ENCODE data around the gene ZNF394.

The ZNF394 gene

DNA sequence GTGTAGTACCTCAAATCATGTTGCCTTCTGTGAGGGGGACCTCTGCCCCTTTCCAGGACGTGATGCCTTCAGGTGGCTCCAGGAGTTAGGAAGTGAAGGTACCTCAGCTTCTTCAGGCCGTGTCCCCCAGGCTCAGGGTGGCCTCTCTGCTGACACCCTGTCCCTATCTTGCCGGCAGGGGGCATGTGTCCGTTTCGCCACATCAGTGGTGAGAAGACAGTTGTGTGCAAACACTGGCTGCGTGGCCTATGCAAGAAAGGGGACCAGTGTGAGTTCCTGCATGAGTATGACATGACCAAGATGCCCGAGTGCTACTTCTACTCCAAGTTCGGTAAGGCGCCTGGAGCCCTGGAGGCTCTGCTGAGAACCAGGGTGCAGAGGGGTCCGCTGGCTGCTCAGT lies 52.1 kb downstream of the ZNF394 start (continued):
- TF ChIP-seq, protein P1, sequence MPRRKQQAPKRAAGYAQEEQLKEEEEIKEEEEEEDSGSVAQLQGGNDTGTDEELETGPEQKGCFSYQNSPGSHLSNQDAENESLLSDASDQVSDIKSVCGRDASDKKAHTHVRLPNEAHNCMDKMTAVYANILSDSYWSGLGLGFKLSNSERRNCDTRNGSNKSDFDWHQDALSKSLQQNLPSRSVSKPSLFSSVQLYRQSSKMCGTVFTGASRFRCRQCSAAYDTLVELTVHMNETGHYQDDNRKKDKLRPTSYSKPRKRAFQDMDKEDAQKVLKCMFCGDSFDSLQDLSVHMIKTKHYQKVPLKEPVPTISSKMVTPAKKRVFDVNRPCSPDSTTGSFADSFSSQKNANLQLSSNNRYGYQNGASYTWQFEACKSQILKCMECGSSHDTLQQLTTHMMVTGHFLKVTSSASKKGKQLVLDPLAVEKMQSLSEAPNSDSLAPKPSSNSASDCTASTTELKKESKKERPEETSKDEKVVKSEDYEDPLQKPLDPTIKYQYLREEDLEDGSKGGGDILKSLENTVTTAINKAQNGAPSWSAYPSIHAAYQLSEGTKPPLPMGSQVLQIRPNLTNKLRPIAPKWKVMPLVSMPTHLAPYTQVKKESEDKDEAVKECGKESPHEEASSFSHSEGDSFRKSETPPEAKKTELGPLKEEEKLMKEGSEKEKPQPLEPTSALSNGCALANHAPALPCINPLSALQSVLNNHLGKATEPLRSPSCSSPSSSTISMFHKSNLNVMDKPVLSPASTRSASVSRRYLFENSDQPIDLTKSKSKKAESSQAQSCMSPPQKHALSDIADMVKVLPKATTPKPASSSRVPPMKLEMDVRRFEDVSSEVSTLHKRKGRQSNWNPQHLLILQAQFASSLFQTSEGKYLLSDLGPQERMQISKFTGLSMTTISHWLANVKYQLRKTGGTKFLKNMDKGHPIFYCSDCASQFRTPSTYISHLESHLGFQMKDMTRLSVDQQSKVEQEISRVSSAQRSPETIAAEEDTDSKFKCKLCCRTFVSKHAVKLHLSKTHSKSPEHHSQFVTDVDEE (CRISPR knock-in tag; IDR thresholded peaks at IDR 0.05) = no peak
- TF ChIP-seq, protein P2, sequence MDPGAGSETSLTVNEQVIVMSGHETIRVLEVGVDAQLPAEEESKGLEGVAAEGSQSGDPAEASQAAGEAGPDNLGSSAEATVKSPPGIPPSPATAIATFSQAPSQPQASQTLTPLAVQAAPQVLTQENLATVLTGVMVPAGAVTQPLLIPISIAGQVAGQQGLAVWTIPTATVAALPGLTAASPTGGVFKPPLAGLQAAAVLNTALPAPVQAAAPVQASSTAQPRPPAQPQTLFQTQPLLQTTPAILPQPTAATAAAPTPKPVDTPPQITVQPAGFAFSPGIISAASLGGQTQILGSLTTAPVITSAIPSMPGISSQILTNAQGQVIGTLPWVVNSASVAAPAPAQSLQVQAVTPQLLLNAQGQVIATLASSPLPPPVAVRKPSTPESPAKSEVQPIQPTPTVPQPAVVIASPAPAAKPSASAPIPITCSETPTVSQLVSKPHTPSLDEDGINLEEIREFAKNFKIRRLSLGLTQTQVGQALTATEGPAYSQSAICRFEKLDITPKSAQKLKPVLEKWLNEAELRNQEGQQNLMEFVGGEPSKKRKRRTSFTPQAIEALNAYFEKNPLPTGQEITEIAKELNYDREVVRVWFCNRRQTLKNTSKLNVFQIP (CRISPR knock-in tag; IDR thresholded peaks at IDR 0.05; ENCODE audit: borderline replicate concordance, low read depth) = no peak
- no peak for TF ChIP-seq ZFP30 (CRISPR knock-in tag; IDR thresholded peaks at IDR 0.05)
- TF ChIP-seq ESRRG (CRISPR knock-in tag; IDR thresholded peaks at IDR 0.05) = no peak
- TF ChIP-seq TCF4 (CRISPR knock-in tag; IDR thresholded peaks at IDR 0.05; ENCODE audit: borderline replicate concordance) = no peak
- no peak for TF ChIP-seq ISL1 (CRISPR knock-in tag; IDR thresholded peaks at IDR 0.05)
- TF ChIP-seq TOX (CRISPR knock-in tag; IDR thresholded peaks at IDR 0.05; ENCODE audit: borderline replicate concordance) = no peak
- no peak for TF ChIP-seq ARNTL (CRISPR knock-in tag; IDR thresholded peaks at IDR 0.05; ENCODE audit: borderline replicate concordance, low read depth)
- no peak for TF ChIP-seq CSDC2 (CRISPR knock-in tag; IDR thresholded peaks at IDR 0.05)

DNA sequence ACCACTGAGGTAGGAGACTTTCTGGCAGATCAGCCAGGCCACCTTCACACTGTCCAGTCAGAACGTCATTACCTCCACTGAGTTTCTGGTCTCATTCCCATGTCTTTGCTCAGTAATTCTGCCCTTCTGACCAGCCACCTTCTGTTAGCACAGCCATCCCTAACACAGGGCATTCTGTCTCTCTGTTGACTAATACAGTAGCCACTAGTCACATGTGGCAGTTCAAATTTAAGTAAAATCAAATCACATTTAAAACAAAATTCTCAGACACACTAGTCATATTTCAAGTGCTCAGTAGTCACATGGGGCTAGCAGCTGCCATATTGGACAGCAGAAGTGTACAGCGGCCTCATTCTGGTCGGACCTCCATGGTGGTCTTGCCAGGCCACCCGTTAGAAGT lies 54.0 kb downstream of the ZNF394 start:
- TF ChIP-seq, protein P3, sequence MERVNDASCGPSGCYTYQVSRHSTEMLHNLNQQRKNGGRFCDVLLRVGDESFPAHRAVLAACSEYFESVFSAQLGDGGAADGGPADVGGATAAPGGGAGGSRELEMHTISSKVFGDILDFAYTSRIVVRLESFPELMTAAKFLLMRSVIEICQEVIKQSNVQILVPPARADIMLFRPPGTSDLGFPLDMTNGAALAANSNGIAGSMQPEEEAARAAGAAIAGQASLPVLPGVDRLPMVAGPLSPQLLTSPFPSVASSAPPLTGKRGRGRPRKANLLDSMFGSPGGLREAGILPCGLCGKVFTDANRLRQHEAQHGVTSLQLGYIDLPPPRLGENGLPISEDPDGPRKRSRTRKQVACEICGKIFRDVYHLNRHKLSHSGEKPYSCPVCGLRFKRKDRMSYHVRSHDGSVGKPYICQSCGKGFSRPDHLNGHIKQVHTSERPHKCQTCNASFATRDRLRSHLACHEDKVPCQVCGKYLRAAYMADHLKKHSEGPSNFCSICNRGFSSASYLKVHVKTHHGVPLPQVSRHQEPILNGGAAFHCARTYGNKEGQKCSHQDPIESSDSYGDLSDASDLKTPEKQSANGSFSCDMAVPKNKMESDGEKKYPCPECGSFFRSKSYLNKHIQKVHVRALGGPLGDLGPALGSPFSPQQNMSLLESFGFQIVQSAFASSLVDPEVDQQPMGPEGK (CRISPR knock-in tag; IDR thresholded peaks at IDR 0.05; ENCODE audit: borderline replicate concordance) = no peak
- no peak for TF ChIP-seq PPARA (CRISPR knock-in tag; IDR thresholded peaks at IDR 0.05; ENCODE audit: borderline replicate concordance)
- TF ChIP-seq ZC3H10 (CRISPR knock-in tag; IDR thresholded peaks at IDR 0.05) = no peak
- no peak for TF ChIP-seq ZNF70 (CRISPR knock-in tag; IDR thresholded peaks at IDR 0.05)
- TF ChIP-seq ISL1 (CRISPR knock-in tag; IDR thresholded peaks at IDR 0.05) = no peak
- TF ChIP-seq OSR1 (CRISPR knock-in tag; IDR thresholded peaks at IDR 0.05) = no peak
- no peak for TF ChIP-seq GLIS3 (CRISPR knock-in tag; IDR thresholded peaks at IDR 0.05)
- TF ChIP-seq TCF4 (CRISPR knock-in tag; IDR thresholded peaks at IDR 0.05; ENCODE audit: borderline replicate concordance) = no peak
- ATAC-seq = no peak

Measured in SK-N-SH treated with all-trans-retinoic acid at 6 μM for 48 hours (cell line).